Measurements from ENCODE around the gene LTA4H. TPM values are rescaled to one million over a fixed set of nuclear protein-coding genes. Genes with fewer than 3 reads are reported as not detected.

Gene LTA4H
- total RNA-seq, 1 donor from 2014 or later, result 137 TPM

DNA sequence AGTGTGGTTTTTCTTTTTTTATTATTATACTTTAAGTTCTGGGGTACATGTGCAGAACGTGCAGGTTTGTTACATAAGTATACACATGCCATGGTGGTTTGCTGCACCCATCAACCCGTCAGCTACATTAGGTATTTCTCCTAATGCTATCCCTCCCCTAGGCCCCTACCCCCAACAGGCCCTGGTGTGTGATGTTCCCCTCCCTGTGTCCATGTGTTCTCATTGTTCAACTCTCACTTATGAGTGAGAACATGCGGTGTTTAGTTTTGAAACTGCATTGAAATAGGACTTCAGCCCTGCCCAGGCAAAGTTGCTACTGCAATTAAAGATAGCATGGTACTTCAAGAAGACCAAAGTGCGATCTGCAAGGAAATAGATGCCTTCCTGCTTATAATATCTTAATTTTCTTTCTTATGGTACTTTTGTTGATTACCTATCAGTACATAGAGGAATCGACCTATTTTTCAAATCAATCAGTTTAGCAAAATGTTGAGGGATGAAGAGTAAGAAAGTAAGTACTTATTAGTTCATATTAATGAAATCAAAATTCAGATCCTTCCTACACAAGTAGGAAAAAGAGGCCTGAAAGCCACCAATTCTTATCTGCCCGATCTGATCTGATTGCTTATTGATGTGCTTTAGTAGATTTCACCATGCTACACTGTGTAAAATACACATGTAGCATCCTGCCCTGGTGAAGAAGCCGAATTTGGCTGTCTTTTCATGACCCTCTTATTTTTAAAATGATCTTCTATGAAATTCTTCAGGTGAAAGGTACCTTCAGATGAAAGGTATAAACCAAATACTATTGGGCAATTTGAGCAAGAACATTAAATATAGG, 1.6 kb downstream of the LTA4H start:
- no peak for ATAC-seq

DNA sequence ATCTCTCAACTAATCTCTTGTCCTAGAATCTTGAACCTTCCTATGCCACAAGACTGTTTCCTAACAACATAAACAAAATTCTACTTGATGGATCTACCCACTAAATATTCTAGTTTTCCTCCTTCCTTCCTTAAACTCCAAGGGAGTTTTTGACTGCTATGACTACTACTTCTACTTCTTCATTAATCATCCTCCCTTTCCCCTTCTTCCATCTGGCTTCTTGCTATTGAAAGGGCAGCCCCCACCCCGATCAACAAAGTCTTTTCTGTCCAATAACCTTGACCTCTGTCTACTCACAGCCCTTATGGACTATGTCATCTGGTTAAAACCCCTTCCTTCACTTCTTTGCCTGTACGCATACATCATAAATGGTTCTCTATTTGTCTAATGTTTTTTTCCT, 5.6 kb downstream of the LTA4H start:
- no peak for ATAC-seq

DNA sequence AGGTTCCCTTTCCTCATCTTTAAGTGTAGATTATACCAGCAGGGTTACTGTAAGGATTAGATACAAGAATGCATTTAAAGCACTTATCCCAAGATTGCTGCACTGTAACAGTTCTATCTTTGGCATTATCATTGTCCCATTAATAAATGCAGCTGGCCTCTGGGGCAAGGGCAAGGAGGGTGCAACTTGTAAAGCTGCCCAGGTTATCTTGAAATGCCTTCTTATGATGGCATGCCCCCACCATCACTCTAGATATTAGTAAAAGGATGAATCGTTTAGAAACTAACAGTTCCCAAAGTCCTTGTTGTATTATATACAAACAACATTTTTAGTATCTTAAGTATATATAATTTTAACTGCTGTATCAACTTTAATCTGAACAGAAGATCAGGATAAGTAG, 6.8 kb downstream of the LTA4H start:
- ATAC-seq, result no peak

DNA sequence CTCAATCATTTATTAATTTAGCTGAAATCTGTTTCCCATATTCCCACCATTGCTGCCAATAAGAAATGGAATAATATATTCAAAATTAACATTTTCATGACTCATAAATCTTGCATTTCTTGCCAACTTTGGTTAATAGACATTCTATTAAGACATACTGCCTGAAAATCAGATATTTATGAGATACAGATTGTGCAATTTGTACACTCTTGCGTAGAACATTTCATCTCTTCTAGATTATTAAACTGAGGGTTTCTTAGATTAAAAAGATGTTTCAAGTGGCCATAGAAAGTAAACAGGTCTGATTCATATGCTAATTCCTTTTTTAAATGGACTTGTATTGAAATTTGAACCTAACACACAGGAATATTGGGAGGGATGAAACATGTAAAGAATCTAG, 9.1 kb downstream of the LTA4H start:
- ATAC-seq, result no peak

DNA sequence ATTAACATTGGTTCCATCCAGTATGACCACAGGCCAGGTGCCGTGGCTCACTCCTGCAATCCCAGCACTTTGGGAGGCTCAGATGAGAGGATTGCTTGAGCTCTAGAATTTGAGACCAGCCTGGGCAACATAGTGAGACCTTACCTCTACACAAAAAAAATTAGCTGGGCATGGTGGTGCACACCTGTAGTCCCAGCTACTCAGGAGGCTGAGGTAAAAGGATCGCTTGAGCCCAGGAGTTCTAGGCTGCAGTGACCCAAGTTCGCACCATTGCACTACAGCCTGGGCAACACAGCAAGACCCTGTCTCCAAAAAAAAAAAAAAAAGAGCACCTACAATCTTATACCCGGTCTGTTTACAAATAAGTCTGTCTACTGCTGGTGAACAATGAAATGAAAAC, 9.9 kb downstream of the LTA4H start:
- no peak for ATAC-seq

DNA sequence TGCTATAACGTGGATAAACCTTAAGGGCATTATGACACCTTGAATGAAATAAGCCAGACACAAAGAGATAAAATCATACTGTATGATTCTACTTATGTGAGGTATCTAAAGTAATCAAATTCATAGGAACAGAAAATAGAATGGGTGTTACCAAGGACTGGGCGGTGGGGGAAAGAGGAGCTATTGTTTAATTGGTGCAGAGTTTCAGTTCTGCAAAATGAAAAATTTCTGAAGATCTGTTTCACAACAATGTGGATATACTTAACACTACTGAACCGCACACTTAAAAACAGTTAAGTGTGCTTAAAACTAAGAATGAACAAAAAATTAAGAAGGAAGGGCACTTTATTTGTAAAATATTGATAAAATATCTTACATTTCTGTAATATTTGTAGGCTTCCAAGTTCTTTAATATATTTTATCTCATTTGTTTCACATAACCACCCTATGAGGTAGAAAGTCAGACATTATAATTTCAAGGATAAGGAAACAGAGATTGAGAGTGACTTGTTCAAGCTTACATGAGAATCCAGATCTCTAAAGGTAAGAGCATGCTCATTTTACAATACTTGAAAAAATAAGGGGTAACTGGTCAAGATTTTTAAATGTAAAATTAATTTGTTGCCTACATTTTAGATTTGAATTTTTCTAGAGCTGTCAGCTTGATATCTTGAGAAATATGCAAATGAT, 14.9 kb downstream of the LTA4H start:
- ATAC-seq, result no peak

DNA sequence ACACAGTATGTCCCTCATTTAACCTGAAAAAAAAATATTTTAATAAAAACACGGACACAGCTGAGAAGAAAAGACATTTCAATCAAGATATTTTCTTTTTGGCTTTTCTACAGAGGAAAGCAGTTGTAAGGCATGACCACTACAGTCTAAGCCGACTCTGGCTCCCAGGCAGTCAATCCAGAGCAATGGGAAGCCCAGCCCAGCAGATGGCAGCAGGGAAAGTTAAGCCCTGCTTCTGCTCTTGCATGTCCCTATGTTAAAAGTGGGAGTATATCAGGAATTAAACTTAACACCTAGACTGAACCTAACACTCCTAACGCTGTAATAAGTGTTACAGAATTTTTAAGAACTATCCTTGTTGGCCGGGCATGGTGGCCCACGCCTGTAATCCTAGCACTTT, 19.7 kb downstream of the LTA4H start:
- ATAC-seq, result peak; percentile 48

DNA sequence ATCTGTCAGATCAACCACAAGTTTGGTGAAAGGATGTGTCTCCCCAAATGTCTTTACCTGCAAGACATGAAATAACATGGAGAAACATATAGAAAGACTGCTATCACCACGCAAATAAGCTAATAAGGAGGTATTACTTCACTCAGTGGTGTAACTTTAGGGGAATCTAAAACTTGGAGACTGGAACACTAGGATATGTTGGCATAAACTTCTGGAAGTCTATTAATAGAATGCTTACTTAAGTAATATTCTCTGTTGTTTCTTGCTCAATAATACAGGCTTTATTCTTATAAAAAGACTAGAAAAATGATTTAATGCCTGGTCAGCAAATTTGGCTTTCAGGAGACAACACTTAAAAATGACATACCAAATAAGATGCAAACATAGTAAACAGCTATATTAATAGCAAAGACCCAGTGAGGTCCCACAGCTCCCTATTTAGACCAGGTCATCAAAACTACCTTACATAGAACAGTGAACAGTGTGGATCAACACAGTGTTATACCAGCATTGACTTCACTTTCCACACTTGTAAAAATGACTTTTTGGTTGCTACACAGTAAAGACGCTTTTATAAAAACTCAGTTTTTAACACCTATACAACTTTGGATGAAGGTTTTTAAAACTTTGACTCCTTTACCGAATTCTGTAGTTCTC, 20.3 kb downstream of the LTA4H start:
- ATAC-seq, result no peak

DNA sequence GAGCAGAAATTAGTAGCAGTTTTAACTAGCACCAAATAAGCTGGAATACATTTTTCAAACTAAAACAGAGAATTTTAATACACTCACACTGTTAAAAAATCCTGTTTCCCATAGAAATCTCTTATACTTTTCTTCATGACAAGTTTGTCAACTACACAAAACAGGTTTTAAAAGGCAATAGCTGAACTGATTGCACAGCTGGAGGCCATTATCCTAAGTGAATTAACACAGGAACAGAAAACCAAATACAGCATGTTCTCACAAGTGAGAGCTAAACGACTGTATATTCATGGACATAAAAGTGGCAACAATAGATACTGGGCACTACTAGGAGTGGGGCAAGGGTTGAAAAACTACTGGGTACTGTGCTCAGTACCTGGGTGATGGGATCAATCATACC, 27.7 kb downstream of the LTA4H start:
- ATAC-seq, result no peak

DNA sequence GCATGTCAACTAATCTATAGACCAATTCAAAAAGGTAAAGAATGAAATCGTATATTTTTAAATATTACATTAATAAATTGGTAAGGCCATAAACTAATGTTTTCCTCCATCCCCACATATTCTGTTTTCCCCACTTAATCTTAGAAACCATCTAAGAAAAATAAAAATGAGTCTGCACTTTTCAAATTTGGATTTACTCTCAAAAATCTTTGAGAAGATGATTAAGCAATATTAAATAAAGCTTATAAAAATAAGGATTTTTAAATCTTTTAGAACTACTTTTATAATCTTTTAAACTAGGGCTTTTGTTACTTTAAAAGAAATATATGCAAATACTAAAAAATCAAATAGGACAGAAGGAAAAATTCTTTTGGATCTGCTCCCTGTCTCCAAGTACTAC, 28.7 kb downstream of the LTA4H start:
- ATAC-seq, result no peak

DNA sequence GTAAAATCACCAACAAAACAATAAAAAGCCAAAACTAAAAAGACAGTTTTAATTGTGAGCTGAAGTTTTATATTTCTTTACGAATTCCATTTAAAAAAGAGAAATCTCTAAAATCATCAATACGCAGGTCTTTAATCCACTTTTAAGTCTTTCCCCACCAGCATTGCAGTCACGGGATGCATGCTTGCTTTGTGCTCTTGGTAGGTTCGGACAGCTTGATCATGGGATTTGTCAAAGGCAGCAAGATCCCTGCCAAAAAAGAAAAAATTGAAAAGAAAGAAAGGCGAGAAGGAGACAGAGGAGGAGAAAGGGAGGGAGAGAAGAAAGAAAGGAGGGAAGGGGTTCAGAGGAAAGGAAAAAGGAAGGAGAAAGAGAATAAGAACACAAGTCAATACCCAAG, 34.5 kb downstream of the LTA4H start:
- ATAC-seq, result no peak

DNA sequence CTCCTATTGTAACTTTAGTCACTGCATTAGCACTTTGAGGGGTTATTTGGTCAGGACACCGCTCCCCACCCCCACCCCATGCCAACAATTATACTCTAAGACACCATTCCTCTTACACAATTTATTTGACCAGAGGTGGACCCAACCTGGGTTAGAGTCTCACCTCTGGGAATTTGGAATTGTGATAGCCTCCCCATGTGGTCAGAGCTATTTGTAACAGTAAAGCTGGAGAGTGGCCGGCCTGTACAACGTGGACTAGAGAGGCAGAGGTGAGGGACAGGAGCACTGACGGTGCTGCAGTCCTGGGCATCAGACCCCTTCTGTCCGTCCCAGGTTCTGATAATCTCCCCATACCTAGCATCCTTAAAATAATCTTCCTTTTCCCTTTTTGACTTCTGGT, 35.9 kb downstream of the LTA4H start:
- ATAC-seq, result no peak

DNA sequence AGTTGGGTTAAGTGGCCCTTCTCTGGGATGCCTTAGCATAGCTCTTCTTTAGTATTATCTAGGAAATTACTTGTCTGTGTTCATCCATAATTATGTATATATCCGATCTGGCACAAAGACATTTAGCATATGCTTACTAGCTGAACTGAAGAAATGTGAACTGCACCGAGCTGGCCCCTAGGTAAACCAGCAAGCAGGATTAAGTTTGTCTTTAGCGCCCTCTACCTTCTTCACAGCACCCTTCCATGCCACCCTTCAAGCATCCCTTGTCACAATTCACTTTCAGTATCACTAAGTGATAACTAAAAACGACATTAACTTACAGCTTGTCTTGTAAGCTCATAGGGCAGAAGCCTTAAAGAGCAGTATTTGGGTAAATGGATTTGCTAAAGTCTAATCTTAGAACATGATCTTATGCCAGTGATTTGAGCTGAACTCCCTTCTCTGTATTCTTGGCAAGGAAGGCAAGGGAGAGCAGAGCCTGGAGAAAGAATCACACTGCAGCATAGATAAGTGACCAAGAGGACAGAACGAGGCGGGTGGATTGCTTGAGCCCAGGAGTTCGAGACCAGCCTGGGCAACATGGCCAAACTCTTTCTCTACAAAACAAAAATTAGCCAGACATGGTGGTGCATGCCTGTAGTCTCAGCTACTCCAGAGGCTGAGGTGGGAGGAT, 36.6 kb downstream of the LTA4H start:
- peak; percentile 65 for ATAC-seq

DNA sequence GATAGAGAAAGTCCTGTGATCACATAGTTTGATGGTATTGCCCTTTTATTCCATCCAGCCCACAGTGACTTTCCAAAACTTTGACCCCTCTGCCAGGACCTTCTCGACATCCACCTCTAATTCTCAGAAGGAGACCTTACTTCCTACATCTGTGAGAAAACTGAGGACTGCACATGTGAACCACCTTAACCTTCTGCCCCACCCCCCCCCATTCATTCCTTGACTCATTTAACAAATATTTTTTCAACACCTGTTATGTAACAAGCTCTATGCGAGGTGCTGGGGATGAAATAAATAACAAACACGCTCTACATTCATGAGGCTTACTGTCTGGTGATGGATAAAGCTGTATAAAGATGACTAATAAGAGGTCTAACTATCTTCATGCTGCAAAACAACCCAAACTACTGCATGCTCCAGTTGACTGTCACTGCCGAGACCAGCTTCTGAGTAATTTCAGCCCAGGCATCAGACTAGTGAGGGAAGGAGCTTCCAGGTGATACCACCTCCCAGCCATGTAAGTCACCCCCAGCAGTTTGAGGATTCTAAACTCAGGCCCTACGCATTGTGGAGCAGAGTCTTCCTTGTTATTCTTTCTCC, 37.4 kb downstream of the LTA4H start:
- peak; percentile 40 for ATAC-seq

DNA sequence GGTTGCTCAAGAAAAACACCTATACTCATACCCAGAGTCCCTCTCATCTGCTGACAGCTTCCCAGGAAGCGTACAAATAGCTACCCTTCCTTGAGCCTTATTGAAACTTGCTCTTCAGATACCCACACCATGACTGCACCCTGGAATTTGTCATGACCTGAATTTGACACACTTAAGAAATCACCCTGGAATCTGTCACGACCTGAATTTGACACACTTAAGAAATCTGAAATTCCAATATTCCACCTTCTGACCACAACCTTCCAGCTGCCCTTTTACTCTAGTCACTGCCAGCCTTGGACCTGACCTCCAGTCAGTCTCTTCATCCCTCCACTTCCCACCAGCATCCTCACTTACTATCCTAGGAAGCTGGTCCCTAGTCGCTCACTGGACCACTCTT, 38.1 kb downstream of the LTA4H start:
- no peak for ATAC-seq

DNA sequence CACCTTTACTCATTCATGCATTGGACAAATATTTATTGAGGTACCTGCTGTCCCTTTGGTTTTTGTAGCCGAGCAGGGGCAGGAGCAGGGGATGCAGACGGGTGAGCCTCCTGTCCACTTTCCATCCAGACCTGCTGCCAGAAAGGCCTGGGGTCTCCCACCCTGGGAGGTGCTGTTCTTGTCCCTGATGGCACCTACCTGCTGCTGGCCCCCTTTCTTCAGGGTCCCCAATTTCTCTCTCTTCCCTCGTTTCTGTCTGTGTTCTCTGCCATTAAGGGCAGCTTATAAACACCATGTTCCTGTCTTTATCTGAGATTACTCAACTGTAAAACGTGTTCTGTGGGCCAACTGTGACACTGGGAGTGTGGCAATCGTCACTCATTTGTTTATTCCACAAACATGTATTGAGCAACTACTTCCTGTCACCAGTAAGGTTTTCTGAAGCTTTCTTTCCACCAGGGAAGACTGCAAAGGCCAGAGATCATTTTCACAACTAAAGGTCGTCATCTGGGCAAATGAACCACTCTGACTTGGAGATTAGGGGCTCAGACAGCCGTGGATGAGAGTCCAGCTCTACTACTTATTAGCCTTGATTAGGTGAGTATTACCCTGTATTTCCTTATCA, 39.2 kb downstream of the LTA4H start, which contains the start of gene HAL:
Gene HAL (minus strand): TSS at position 311 of the 625 bp plus-strand sequence. CDS start 434 bp downstream, outside the sequence.
- peak; percentile 61 for ATAC-seq

DNA sequence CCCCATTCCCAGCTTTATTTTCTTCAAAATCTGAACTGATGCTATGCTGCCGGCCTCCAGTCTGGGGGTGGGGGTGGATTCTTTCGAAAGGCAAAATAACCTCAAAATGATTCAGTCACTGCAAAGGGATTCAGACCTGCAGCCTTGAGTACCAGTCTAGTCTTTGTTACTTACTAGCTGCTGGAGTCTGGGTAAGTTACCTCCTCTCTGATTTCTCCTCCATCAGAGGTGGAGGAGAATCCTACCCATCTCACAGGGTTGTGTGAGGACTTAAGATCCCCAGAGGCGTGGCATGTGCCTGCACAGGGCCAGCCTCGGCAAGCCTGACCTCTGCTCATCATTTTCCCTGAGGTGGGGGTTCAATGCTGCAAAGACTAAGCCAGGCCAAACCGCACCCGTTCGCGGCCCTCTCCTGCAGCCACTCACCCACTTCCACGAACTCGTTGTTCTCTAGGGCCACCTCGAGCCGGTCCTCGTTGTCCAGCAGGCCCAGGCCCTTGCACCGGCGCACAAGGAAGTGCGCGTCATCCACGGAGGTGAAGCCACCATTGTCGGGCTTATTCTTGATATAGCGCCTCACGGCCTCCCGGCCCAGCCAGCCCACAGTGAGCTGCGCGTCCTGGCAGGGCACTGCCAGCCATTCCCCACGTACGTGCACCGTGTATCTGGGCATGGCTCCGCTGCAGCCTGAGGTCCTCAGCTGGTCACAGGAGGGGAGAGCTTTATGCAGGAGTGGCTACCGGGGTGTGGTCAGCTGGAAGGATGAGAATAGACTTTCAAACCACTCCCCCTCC, 40.0 kb downstream of the LTA4H start:
- ATAC-seq, result no peak

DNA sequence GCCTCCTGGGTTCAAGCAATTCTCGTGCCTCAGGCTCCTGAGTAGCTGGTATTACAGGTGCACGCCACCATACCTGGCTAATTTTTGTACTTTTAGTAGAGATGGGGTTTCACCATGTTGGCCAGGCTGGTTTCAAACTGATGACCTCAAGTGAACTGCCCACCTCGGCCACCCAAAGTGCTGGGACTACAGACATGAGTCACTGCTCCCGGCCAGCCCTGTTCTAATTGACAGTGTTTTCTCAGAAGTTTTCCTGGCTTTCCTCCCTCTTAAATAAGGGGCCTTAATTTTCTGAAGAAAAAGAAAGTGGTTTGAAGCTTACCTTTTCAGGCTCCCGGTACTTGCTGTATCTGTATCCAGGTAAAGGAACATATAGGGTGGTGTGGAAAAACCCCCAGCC, 40.9 kb downstream of the LTA4H start:
- no peak for ATAC-seq

DNA sequence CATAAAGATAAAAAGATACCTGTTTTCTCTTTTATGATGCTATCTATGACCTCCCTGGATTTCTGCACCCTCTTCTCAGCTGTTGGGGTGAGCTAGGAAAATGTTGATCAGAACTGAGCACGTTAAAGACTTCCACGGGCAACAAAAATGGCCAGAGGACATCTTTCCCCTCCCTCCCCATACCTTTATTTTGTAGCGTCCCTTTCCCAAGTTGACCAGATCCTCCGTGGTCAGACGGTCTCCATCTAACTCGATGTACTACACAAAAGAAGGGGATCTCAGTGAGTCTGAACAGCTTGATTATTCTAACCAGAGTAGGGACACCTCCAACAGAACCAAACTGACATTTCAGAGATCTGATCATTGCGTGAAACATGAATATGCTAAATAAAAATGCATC, 41.5 kb downstream of the LTA4H start:
- no peak for ATAC-seq

DNA sequence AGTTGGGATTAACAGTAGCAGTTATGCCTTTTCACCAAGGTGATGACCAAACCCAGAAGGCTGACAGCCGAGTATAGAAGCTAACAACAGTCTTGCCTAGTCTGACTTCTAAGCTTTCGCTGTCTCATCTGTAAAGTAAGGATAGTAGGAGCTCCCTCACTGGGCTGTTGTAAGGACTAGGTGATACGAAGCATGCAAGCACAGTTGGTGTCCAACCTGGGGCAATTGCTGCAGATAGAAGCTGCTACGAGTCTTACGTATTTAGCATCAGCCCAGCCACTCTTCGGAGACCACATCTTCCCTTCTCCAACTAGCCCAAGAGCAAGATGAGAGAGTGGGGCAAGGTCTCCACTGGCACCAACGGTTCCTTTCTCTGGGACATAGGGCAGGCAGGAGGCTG, 45.3 kb downstream of the LTA4H start:
- ATAC-seq, result no peak

DNA sequence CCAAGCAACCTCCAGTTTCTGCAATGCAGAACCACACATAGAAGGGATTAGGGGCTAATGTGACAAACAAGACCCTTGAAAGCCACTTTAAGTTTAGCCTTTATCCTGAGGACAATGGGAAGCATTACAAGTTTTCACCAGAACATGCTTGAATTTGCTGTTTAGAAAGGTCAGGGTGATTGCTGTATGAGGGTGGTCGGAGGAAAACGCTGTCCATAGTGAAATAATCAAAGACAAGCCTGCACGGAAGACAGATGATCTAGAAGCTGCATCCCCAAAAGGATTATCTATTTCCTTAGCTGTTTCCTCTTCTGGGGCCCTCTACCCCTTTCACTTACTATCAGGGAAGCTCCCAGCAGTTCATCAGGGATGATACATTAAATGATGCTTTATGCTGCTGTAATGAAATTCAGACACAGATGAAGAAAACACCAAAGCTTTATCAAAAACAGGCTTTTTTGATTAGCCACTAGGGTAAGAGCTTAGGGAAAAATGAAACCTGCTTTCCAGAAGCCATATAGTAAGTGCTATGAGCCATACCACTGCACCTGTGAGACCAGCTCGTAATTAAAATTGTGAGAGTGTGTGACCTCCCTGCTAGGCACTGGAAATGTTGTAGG, 45.8 kb downstream of the LTA4H start:
- no peak for ATAC-seq

Measured in esophagus mucosa (tissue), 1 donor.